Left colon (tissue), 2 donors: Measurements from ENCODE around the gene PTDSS2. TPM values are rescaled to one million over a fixed set of nuclear protein-coding genes. Genes with fewer than 3 reads are reported as not detected.

ENCODE experiments used
- ATAC-seq: fragments of 200-7000 bp; cut with Tn5 transposase; one replicate; pipeline ENCODE4 v1.9.1; 2020; ENCODE audit warnings: mild to moderate bottlenecking, moderate library complexity
- DNase-seq, 2 donors: peaks; one replicate each; pipeline ENCODE4 v3.0.0-alpha.2; 2020
- intact Hi-C, 2 donors: fragments of 100-400 bp; cut with DNase I in 1 of 2; cut with micrococcal nuclease in 1 of 2; formaldehyde crosslinking; loops; one replicate each; pipeline versions ENCODE4 v1.11.2 to v1.14.0; 2022; cut with DNase I, micrococcal nuclease
- total RNA-seq, 2 donors: library from RNA; stranded (reverse); fragmentation: NEBNext Ultra II Directional; extraction: Animal tissue kit (Norgen Biotek cat#: 25700); gene quantifications; one replicate each; pipeline ENCODE4 v1.2.1, GENCODE V29; 2021
- donor health status: DM: no; HTN: no; CAD: no.
- donor health status: DM: yes; HTN: yes; CAD: no.

PTDSS2 gene
- total RNA-seq, 2 donors from 2014 or later = 23.3 to 27.4 TPM

DNA sequence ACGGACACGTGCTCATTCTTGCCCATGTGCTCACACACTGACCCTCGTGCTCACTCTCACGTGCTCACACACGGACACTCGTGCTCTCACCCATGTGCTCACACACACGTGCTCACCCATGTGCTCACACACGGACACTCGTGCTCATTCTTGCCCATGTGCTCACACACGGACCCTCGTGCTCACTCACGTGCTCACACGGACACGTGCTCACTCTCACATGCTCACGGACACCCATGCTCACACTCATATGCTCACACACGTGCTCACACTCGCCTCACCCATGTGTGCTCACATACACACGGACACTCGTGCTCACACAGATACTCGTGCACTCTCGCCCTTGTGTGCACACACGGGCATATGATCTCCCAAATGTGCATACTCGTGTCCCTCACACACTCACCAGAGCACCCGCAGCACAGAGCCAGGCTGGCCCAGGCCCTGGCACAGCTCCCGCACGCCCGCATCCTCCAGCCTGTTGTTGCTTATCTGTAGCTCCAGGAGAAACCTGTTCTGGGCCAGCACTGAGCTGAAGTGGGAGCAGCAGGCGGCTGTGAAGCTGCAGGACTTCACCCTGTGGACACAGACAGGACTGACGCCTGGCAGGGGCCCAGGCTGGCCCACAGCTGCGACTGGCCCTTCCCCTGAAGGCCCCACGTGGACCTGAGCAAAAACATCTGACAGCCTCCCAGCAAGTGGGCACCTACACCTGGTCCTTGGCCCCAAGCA is 47.7 kb downstream of the PTDSS2 start:
- DNase-seq (no peak), ATAC-seq (no peak)
- intact Hi-C loops = no loop called here

DNA sequence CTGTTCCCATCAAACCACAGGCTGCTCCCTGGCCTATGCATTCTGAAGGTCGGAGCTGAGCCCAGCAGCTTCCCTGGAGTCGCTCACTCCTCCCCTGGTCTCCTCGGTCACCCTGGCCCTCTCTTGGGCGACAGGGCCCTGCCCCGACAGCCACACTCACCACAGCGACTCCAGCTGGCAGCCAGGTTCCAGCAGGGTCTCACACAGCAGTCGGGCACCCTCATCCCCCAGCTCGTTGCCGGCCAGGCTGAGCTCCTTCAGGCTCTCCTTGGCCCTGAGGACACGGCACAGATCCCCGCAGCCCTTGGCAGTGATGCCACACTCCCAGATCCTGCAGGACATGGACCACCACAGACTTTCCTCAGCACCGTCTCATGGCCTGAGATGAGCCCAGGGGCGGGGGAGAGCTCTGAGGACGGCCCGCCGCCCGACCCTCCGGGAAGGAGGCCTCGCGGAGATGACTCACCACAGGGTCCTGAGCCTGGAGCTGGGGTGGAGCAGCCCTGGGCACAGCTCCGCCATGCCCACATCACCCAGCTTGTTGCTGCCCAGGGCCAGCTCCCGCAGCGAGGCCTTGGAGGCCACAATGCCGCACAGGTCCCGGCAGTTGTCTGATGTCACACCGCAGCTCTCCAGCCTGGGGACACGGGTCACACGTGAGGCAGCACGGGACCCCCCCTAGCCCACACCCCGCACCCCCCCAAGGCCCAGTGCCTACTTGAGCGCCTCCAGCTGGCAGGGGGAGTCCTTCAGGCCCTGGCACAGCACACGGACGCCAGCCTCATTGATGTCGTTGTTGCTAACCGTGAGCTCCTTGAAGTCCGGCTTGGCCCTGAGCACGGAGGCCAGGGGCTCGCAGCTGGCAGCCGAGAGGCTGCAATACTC is 48.5 kb downstream of the PTDSS2 start:
- intact Hi-C loops = no loop called here
- no peak for ATAC-seq
- DNase-seq = no peak

DNA sequence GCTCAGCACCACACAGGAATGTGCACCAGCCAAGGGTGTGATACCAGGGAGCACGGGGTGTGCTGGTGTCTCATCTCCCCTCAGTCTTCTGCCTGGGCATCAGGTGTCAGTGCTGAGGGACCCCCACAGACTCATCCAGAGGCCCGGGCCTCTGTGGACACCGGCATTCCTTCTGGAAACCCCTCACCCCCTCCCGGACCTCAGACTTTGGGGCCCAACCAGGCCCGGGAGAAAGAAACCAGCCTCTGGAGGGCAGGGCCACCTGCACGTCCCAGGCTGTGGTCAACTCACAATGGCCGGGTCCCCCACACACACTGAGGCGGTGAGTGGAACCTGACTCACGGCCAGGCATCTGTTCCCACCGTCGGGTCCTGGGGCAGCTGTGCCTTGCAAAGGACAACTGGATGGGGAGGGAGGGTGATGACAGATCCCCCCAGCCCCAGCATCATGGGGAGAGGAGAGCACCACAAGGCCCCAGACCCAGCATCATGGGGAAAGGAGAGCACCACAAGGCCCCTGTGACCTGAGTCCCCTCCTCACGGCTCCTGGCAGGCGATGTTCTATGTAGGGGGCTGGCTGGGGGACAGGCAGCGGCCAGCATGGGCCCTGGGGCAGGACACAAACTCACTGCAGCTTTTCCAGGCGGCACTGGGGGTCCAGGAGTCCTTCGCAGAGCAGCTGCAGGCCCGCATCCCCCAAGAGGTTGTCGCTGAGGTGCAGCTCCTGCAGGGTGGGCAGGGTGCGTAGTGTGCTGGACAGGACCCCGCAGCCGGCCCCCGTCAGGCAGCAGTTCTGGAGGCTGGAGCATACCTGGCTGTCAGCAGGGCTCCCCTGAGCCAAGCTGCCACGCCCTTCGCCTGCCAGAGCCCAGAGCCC is 49.4 kb downstream of the PTDSS2 start:
- DNase-seq (no peak), ATAC-seq (no peak)
- intact Hi-C loops = no loop called here

DNA sequence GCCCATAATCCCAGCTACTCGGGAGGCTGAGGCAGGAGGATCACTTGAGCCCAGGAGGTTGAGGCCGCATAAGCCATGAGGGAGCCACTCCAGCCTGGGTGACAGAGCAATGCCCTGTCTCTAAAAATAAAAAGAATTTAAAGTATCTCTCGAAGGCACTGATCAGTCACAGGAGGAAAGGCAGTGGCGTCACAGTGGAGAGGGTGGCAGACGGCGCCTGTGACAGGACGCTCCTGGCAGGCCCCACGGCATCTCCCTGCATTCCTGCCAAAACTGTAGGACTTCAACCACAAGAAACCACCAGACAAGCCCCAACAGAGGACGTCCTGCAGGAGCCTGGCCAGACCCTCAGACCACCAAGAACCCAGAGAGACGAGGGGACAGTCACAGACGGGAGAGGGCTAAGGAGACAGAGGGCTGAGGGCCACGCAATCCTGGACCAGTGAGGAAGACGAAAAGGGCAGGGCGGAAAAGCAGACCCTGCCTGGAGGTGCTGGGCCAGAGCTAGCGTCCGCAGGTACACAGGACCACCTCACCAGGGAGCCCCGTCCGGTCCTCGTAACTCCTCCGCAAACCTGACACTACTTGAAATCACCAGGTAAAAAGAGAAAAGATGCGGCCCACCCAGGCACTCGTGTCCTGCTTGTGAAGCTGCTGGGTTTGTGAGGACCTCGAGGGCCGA is 51.1 kb downstream of the PTDSS2 start:
- ATAC-seq (no peak), DNase-seq (no peak)
- intact Hi-C loops = no loop called here

DNA sequence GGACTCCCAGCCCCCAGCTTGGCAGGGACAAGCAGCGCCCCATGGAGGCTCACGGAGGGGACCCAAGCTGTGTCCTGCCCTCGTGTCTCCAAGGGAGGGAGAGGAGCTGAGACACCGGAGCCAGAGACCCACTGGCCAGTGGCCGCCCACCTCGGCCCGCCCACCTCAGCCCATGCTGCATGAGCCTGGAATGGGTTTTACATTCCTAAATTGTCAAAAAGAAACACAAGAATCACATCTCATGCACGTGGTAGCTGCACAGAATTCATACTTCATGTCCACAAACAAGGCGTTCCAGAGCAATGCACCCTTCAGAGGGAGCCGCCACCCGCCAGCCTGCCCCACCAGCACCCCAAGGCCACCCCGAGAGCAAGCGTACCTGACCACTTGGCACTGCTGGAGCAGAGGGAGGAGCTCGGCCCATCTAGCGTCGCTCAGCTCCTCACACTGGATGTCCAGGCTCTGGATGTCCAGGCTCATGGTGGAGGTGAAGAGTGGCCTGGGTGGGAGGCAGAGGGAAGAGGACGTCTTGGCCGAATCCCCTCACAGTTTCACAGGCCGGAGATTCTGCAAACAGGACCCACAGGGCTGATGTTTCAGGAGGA is 51.7 kb downstream of the PTDSS2 start:
- DNase-seq (no peak), ATAC-seq (no peak)
- intact Hi-C loops = no loop called here

DNA sequence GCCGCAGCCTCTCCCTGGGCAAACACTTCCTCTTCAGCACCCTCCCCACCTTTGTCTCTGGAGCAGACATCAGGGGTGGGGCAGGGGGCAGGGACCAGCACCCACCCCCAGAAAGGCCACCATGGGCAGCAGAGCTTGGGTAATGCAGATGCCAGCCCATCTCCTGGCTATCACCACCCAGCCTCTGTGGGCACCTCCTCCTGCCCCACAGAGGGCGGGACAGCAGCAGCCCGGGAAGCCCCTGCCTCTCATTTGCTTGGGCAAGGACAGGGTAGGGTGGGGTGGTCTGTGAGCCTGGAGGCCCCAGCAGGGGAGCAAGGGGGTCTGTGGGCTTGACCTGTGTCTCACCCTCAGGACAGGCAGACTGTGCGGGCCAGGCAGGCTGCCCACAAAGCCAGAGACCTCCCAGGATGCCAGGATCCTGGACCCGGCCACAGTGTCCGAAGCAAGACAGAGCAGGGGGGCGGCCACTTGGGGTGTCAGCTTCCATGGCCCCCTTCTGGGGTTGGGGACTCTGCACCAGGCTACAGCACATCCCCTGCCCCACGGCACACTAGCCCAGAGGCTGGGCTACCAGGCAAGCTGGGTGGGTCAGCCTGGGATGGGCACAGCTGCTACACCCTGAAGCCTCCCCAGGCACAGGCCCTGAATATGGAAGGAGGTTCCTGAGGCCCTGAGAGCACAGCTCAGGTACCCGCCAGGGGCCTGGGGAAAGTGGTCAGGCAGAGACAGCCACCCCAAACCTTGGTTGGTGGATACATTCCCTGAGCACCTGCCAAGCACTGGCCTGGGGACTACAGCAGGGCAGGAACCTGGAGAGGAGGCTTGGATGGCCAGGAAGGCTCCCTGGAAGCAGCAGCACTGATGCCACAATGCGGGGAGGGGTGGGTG is 52.5 kb downstream of the PTDSS2 start:
- intact Hi-C loops = no loop called here
- DNase-seq = no peak
- no peak for ATAC-seq

DNA sequence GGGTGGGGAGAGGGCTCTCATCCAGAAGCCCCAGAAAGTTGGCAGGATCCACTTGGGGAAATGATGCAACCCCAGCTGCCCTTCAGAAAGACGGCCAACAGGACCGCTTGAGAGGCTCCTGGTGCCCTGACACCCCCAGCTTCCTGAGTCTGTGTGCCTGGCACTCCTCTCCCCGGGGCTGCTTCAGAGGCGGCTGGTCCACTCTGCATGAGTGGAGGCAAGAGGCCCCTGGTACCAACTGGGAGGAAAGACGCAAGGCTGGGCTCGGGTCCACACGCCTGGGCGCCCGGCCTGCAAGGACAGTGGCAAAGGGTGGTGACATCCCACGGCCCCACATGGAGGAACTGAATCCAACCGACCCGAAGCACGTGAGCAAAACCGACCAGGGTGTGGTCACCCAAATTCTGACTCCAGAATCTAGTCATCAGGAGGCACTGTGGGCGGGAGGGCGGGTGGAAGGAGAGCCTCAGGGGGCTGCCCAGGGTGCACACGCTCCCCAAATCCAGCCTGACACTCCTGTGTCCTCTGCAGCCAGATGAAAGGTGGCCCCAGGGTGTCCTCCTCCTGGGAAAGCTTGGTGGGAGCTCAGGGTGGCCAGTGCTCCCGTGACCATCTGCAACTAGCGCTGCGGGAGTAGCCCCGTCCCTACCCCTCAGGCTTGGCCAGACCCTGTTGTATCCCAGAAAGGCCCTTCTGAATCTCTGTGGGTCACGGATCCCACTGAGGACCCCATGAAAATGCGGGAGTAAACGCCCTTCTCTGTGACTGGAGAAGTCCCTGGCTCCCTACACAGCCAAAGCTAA is 53.3 kb downstream of the PTDSS2 start:
- DNase-seq (peak; percentile 43 to 55), ATAC-seq (no peak)
- intact Hi-C loops = no loop called here

DNA sequence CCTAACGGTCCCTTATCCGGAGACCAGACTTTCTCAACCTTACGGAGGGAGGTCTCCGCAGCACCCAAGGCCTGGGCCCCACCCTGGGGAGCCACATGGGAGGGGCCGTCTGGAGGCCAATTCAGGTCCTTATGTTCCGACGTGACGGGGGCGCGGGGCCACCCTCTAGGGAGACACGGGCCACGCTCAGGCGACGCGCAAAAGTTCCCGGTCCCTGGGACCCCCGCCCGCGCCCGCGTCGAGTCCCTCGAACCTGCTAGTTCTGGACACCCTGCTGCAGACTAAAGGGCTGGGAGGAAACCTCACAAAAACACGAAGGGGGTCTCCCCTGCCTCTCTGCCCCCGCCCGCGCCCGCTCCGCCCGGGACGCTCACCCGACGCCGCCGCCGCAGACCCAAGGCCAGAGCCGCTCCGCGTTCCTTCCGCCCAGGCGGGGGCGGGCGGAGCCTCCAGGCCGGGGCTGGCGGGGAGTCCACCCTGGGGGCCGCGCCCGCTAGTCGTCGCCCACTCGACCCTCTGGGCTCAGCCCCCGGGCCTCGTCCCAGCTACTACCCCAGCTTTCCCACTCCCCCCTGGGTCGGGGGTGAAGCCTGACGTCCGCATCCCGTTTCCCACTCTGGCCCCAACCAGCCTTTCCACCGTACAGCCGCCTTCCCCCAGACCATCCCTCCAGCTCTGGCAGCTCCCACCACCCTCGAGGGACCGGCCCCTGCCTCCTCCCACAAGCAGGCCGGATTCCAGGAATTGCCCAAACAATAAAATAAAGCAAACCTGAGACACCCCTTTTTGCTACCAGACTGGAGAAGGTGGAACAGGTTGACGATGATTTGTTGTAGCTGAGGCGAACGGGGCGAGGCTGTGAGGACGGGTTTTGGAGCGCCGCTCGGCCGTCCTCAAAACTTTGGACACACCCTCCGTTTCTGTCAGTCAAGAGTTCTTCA is 54.2 kb downstream of the PTDSS2 start:
- intact Hi-C loops = no loop called here
- ATAC-seq = no peak
- DNase-seq = peak in 1 of 2 donors; percentile 48

DNA sequence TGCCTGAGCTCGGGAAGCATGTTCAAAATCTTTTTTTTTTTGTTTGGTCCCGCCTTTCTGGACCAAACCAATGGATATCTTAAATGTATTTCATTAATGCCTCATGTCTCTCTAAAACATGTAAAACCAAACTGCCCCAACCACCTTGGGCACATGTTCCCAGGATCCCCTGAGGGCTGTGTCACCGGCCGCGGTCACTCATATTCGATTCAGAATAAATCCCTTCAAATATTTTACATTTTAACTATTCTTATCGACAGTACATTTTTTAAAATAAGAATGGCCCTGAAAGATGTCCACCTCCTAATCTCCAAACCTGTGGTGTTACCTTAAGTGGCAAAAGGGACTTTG is 54.9 kb downstream of the PTDSS2 start:
- DNase-seq (no peak), ATAC-seq (no peak)
- intact Hi-C loops = no loop called here

DNA sequence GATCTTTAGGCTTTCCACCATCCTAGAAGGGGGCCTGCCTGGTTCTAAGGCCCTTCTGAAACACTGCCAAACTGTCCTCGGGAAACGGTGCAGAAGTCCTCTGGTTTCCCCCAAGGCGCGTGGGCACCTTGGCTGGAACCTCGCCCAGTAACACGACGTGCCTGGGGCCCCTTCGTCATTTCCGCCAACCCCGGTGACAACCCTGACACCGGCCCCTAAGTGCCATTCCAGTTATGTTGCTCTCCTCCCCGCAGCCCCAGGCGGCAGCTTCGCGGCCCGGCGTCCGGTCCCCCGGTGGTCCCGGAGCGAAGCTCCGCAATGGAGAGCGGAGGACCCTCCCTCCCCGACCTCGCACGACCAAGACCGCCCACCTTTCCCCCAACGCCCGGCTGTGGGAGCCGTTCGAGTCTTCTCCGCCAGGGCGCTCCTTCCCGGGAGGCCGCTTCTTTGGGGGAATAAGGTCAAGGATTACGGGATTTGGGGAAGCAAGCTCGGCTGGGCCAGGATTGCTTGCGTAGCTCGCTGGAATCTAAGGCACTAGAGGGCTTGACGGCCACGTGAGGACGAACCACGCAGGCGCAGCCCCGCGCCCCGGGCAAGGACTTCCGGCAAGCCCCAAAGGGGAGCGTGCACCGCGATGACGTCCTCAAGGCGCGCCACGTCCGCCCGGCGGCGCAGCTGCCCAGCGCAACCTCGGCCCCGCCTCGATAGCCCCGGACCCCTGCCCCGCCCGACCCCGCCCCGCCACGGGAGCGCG is 56.3 kb downstream of the PTDSS2 start:
- peak; percentile 98 to 99 for DNase-seq
- intact Hi-C loops = no loop called here
- peak; percentile 84 for ATAC-seq

DNA sequence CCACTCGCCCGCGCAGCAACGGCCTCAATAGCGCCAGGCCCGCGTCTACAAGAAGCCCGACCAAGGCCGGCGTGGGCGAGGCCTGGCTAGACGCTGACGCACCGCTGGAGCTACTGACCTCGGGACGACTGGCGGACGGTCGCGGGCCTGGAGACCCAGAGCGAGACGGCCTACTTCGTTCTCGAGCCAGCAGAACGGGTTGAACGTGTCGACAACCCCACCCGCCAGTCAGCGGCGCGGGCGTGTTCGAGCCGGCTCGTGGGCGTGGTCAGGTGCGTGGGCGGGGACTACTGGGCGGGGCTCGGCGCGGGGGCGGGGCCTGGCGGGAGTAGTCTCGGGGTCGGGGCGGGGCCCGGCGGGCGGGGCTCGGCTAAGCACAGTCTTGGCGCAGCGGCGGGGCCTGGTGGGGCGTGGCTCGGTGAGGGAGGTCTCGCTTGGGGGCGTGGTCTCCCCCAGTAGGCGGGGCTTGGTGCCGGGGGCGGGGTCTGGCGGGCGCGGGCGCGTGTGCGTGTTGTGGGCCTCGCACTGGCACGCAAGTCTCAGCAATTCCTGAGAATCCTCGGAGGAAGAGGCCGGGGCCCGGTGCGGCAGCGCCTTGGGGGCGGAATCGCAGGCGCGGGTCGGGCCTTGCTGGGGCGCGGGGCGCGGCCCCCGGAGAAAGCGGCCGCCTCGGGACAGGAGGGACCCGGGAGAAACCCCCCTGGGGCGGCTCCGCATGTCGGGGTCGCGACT is 57.1 kb downstream of the PTDSS2 start, which contains the start of gene RNH1:
TSS of gene RNH1 (minus strand) at position 248 of the 732 bp plus-strand sequence. CDS start 5,080 bp downstream, outside the sequence.
- DNase-seq = peak; percentile 99 to 100
- intact Hi-C loops = no loop called here
- peak; percentile 86 for ATAC-seq

DNA sequence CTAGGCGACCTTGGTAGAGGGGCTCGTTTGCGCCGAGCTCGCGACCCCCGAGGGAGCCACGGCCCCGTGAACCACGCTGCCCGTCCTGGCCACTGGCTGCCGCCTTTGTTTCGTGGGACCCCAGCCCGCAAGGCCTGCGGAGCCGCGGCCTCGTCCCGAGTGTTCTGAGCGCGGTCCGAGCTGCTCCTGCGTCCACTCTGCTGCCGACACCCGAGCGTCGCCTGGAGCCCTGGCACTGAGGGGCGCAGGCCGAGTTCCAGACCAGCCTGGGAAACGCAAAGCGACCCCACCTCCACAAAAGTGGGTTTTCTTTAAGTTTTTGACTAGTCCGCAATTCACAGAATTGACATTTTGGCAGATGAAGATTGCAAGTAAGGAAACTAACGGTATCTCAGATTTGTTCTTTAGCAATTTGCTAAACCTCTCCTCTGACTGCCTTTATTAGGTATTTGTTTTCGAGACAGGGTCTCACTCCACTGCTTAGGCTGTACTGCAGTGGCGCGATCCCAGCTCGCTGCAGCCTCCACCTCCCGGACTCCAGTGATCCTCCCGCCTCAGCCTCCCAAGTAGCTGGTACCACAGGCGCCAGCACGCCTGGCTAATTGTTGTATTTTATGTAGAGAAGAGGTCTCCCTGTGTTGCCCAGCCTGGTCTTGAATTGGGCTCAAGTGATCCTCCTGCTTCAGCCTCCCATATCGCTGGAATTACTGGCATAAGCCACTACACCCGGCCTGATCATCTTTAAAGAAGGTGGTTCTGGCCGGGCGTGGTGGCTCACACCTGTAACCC is 57.8 kb downstream of the PTDSS2 start:
- DNase-seq (no peak), ATAC-seq (no peak)
- intact Hi-C loops = no loop called here

DNA sequence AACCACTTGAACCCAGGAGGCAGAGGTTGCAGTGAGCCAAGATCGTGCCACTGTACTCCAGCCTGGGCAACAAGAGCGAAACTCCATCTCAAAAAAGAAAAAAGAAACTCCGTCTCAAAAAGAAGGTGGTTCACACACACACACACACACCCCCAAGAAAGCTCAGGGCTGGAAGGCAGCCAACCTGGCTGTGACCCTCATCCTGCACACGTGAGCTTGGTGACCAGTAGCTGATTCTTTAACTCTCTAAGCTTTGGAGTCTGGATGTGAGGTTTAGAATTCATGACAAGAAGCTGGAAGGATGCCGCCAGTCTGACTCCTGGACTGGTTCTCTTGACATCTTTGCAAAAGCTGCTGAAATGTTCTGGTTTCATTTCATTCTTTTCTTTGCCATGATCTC is 58.9 kb downstream of the PTDSS2 start:
- intact Hi-C loops = no loop called here
- ATAC-seq (no peak), DNase-seq (no peak)
